Measurements from ENCODE around the gene ATP8A2.
"Not testable (repeated sequence)": the region's sequence is repeated elsewhere in the genome, so short reads cannot be mapped to it uniquely, and the experiment has no call there.

- not testable (repeated sequence) for TF ChIP-seq EP300, CTCF (IDR thresholded peaks at IDR 0.05)
Observed at GRCh38 chr13:25790137-25790536, 418.4 kb downstream of the ATP8A2 start.
